HG03439 (cell line): ENCODE data around the gene CPNE4.
A peak's percentile ranks its signal among the peaks of the same experiment; 100 is the strongest.
"Not testable (repeated sequence)": the region's sequence is repeated elsewhere in the genome, so short reads cannot be mapped to it uniquely, and the experiment has no call there.

ENCODE experiments used
- ATAC-seq: cut with Tn5 transposase; IDR thresholded peaks from one replicate; pipeline ENCODE4 v1.9.1; 2021; ENCODE audit warnings: mild to moderate bottlenecking, moderate library complexity; ENCODE audit not compliant: unreplicated experiment

CPNE4 gene

DNA sequence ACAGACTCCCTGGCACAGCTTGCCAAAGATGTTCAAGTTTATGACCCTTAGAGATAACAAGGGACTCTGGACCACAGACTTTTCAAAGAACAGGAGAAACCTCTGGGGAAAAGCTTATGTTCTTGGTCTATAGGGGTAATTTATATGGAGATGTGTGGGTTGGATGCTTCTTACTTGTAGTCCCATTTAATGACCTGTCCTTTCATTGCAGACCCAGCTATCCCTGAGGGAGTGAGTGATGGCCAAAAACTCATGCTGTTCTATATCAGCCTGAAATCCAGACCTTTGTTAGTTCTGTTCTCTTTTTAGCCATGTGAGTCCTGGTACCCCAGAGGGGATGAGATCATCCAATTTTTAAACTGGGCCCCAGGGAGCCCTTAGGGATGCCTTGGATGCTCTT, 488.4 kb downstream of the CPNE4 start:
- no peak for ATAC-seq

DNA sequence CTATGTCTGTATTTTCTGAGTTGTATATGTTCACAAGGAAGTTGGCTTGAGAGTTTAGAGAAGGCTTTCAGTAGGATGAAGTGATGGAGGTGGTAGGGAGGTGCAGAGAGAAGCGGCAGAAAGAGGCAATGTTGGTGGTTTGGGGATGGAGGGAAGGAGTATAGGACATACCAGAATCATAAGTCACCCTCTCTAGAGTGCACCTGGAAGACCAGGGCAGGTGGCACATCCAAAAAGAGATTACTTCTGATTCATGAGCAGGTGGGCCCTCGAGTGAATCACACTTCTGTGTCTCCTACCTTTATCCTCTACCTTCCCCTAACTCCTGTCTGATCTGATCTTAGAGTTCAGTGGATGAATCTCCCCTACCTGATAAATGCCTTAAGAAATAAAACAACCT, 490.3 kb downstream of the CPNE4 start:
- ATAC-seq, result no peak

DNA sequence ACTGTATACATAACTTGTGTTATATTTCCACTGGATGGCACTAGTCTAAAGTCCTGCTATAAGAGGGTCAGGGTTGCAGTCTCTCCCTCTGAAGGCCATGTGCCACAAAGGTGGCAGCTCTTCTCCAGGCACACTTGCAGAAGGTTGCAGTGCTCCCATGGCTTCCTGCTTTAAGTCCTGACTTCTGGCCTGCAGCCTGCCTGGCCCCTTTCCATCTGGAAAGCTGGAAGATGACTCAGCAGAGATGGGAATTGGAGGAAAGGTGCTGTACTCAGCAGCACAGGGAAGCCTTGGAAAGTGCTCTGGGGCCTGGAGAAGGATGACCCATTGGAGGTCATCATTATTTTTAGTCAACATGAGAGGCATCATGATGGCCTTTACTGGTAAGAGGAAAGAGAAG, 491.1 kb downstream of the CPNE4 start:
- ATAC-seq, result no peak

GRCh38 chr3:131541288-131541687, 493.5 kb downstream of the CPNE4 start:
- no peak for ATAC-seq

- no peak for ATAC-seq
These were observed 494.0 kb downstream of the CPNE4 start for GRCh38 chr3:131540821-131541220.

DNA sequence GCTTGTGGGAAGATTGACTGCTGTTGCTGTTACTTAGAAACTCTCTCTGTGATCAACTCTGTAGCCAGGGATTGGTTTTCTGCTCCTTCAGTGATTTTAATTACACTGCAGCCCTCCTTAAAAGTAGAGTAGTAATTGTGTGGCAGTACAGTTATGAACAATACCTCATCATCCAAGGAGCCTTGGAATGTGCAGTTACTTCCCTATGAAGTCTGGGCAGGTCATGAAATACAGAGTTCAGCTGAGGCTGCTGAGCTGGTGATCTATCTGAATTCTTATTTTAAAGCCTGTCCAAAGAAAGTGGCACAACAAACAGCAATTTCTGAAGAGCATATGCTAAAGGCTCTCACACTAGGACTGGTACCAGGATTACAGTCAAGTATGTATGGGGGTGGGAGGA, 494.7 kb downstream of the CPNE4 start:
- ATAC-seq, result no peak

DNA sequence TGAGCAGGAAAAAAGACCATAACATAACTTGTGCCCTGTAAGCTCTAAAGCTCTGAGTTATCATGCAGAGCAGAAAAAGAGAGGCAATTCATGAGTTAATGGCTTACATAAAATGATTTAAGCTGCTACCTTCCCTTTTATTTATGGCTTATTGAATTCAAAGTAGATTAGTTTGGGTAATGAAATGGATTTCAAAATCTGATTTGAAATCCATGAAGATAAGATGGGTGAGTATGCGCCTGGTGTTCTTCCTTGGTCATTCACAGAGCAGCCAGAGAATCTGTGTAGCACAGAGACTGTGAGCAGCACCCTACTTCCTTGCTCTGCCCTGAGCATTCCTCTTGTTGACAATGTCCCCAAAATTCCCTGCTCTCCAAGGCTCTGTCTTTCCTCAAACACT, 495.8 kb downstream of the CPNE4 start:
- ATAC-seq, result no peak

DNA sequence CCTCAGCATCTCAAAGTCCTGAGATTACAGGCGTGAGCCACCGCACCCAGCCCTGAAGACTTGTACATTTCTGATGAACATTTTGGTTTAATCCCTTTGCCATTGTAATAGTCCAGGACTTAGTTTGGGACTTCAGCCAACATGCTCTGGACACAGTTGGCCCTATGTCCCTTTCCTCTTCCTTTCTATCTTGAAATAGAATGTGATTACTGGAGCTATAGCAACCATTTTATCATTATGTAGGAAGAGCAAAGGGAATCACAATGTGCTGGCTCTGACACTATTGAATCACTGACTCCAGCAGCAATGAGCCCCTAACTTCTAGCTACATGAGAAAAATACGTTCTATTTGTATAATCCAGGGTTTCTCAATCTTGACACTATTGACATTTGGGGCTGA, 497.3 kb downstream of the CPNE4 start:
- ATAC-seq, result no peak

DNA sequence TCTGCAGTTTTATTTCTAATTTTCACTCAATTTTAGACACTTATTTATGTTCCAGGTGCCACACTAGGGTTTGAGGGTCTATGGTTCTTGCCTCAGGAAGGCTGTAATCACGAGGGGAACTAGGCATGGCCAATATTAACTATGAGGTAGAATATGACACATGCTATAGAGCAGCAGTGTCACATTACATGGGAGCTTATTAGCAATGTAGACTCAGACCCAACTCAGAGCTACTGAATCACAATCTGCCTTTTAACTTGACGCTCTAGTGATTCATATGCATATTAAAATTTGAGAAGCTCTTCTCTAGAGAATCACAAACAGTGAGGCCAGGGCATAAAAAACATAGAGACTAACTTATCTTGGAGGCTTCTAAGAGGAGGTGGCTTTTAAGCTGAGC, 499.2 kb downstream of the CPNE4 start:
- no peak for ATAC-seq

GRCh38 chr3:131535131-131535530, 499.7 kb downstream of the CPNE4 start:
- no peak for ATAC-seq

- no peak for ATAC-seq
These were observed 502.2 kb downstream of the CPNE4 start for GRCh38 chr3:131532645-131533044.

GRCh38 chr3:131530843-131531242, 504.0 kb downstream of the CPNE4 start:
- ATAC-seq, result no peak

DNA sequence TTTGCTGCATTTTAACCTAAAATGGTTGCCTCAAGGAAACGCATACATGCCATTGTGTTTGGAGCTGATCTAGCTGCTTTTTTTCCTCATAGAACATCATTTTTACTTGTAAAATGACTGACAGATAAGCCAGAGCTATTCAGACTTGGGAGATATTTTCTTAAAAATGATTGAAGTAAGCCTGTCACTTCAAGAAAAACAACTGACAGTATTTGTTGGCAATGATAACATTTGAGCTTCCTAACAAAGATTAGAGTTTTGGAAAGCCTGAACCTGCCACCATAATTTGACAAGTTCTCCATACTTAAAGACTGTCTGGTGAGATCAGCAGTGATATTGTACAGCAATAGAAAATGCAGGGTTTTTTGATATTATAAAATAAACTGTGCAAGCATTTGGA, 504.4 kb downstream of the CPNE4 start:
- no peak for ATAC-seq

DNA sequence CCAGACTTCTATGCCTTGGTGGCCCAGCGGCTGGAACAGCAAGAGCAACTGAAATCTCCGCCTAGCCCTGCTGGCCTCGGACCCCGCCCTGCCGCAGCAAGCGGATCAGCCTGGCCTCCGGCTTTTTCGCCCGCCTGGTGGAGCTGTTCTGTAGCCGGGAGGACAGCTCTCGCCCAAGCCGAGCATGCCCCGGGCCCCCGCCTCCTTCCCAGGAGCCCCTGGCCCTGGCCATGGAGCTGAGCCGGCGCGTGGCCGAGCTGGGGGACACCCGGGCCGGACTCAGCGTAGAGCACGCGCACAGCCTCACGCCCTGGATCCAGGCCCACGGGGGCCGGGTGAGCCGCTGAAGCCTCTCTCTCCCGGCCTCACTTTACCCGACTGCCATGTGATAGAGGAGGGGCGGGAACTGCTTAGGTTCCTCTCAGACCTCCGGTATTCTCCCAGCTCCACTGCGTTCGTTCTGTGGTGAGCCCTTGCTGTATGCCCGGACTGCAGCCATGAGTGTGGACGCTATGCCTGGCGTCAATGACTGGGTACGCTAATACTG, 507.9 kb downstream of the CPNE4 start:
- ATAC-seq, result no peak

DNA sequence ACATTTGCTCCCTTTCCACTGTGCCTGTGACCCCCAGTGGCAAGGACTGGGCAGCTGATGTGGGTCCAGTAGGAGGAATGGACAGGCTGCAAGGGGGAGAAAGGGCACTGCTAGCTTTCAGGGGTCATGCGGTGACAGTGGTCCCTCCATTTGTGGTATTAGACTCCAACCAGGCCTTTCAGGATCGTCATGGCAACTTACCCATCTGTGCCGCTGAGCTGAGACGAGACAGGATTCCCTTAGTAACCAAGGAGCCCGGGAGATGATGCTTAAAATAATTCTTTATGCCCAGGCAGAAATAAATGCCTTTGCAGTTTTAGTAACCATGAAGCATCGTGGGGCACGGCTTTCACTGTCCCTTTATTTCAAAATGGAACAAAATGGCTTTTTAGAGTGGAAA, 516.1 kb downstream of the CPNE4 start:
- no peak for ATAC-seq

DNA sequence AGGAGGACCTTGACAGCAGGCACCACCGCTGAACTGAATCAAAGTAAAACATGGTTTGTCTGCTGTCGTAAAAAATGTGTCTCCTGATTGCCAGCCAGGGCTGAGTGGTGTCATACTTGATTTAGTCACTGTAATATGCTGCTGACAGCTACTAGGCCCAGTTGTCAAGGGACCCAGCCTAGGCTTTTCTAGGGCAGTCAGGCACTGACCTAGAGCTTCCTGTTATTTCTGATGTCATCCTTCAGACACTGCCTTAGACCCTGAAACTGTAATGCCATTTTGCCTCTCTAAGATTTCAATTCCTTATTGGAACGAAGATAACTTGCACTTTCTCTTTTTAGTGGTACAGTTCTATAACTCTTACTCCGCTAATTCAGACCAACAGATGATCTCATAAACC, 529.4 kb downstream of the CPNE4 start:
- no peak for ATAC-seq

GRCh38 chr3:131503320-131503635, 531.5 kb downstream of the CPNE4 start:
- ATAC-seq, result peak; percentile 14

DNA sequence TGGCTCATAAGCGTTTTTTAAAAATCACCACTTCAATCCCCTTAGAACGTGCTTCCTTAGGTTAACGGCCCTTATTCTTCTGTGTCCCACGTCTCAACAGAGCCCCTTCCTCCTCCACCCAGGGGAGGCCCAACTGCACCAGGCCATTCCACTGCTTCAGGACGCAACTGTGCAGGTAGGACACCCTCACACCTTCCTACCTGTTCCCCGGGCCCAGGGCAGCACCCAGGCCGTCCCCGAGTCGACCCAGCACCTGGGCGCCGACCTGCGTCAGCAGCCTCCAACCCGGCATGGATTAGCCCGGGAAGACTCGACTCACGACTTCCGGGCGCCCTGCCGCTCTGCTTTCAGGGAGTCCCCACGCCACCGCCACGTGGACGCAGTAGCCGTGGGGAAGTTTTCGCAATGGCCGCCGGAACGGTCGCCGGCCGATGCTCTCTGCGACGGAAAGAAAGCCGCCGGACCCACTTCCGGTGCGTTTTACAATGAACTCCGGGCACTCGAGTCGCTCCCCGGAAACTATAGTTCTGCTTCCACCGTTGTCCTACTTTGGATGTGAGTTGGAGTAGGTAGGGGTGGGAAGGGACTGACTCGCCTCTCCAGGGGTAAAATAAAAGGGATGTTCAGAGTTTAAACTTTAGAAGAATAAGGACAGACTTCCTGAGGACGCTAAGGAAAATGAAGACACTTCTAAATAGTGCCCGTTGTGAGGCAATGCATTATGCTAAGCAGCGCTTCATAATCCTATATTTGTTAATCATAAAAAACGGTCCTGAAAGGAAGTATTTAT, 532.1 kb downstream of the CPNE4 start, which contains the start of gene MRPL3:
MRPL3 (minus strand) TSS at position 442 of the 790 bp plus-strand sequence; CDS start at position 292, 150 bp downstream.
- peak; percentile 98 for ATAC-seq

DNA sequence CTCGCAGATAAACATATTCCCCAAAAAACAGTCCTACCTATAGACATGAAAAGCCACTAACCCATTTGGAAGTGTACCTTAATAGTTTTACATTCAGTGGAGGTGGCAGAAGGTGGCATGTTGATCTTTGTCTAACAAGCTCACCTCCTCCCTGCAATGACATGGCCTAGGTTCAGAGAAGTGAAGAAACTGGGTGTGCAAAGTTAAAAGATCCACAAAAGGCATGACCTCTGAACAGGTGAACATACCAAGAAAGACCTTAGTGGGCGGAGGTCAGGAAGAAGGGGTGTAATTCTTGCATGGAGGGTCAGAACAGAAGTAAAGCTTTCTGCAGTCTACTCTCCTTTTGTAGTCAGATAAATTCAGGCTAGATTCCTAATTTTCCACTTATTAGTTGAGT, 532.9 kb downstream of the CPNE4 start:
- ATAC-seq, result no peak

DNA sequence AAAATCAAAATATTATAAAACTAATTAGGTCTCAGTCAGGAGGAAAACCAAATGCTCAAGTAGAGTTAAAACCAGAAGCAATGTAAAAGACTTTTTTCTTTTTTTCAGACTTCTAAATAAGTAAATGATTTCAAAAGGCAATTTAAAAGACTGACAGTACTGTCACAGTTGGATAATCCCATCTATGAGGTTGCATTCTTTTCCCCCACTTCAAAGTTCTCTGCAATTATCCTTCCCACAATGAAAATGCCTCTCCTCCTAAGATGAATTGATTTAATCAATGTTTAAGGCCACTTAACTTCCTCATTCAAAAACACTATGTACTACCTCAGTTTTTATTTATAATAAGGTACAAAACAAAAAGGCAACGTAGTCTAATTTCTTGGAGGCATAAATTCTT, 540.1 kb downstream of the CPNE4 start:
- no peak for ATAC-seq

- no peak for ATAC-seq
These were observed 543.0 kb downstream of the CPNE4 start for GRCh38 chr3:131491775-131492174.

GRCh38 chr3:131491084-131491483, 543.7 kb downstream of the CPNE4 start:
- no peak for ATAC-seq

- ATAC-seq, result not testable (repeated sequence)
These were observed 548.3 kb downstream of the CPNE4 start for GRCh38 chr3:131486545-131486944.
